GM23338 (cell line): ENCODE data around the gene THSD4. TPM values are rescaled to one million over a fixed set of nuclear protein-coding genes. Genes with fewer than 3 reads are reported as not detected.

Source experiments
- ATAC-seq: fragments of 200-7000 bp; cut with Tn5 transposase; 3 replicates; pipeline ENCODE4 v1.9.1; 2020
- DNase-seq: peaks from one replicate; pipeline ENCODE4 v3.0.0-alpha.2; 2015; ENCODE audit warnings: low spot score
- H2AFZ ChIP-seq: fragments of 200-600 bp; sonication (generic); 2 replicates; pipeline ENCODE4 v1.8.0; 2016; ENCODE audit warnings: antibody characterized with exemption, mild to moderate bottlenecking, moderate library complexity
- H3F3A ChIP-seq: fragments of 200-600 bp; sonication (generic); replicated peaks from 2 replicates; pipeline ENCODE4 v1.8.0; 2017; ENCODE audit warnings: antibody characterized with exemption, mixed run types, low read depth
- H3K27ac ChIP-seq: fragments of 200-600 bp; sonication (generic); 2 replicates; pipeline ENCODE4 v1.6.1; 2016; ENCODE audit warnings: low read depth
- H3K27me3 ChIP-seq: fragments of 200-600 bp; sonication (generic); 2 replicates; pipeline ENCODE4 v1.8.0; 2016; ENCODE audit warnings: mild to moderate bottlenecking, mixed run types, moderate library complexity; ENCODE audit not compliant: insufficient read depth
- H3K36me3 ChIP-seq: fragments of 200-600 bp; sonication (generic); 2 replicates; pipeline ENCODE4 v1.8.0; 2016; ENCODE audit warnings: mild to moderate bottlenecking; ENCODE audit not compliant: insufficient read depth
- H3K4me1 ChIP-seq: fragments of 200-600 bp; sonication (generic); 2 replicates; pipeline ENCODE4 v1.8.0; 2016; ENCODE audit warnings: mild to moderate bottlenecking, moderate library complexity; ENCODE audit not compliant: insufficient read depth
- H3K4me2 ChIP-seq: fragments of 200-600 bp; sonication (generic); 2 replicates; pipeline ENCODE4 v1.7.1; 2017; ENCODE audit warnings: mixed run types
- H3K4me3 ChIP-seq: fragments of 200-600 bp; sonication (generic); 2 replicates; pipeline ENCODE4 v1.6.1; 2016; ENCODE audit warnings: mixed run types
- H3K79me2 ChIP-seq: fragments of 200-600 bp; sonication (generic); replicated peaks from 2 replicates; pipeline ENCODE4 v1.8.0; 2017; ENCODE audit warnings: mild to moderate bottlenecking; ENCODE audit not compliant: insufficient read depth
- H3K9me2 ChIP-seq: fragments of 200-600 bp; sonication (generic); 2 replicates; pipeline ENCODE4 v1.8.0; 2017; ENCODE audit not compliant: insufficient read depth
- H4K20me1 ChIP-seq: fragments of 200-600 bp; sonication (generic); replicated peaks from 2 replicates; pipeline ENCODE4 v1.8.0; 2017; ENCODE audit warnings: mild to moderate bottlenecking; ENCODE audit not compliant: insufficient read depth
- H3K27ac Mint-ChIP-seq: 2 replicates; pipeline ENCODE4 v1.8.0; 2020; ENCODE audit warnings: inconsistent platforms, mild to moderate bottlenecking, moderate library complexity, mixed read lengths
- H3K27me3 Mint-ChIP-seq: 3 replicates; pipeline ENCODE4 v1.8.0; 2022; ENCODE audit warnings: low read depth, mild to moderate bottlenecking, moderate library complexity, mixed read lengths, inconsistent platforms; ENCODE audit not compliant: insufficient read depth, poor library complexity
- H3K36me3 Mint-ChIP-seq: 3 replicates; pipeline ENCODE4 v1.8.0; 2021; ENCODE audit warnings: low read depth, mild to moderate bottlenecking, inconsistent platforms, moderate library complexity, mixed read lengths
- H3K4me1 Mint-ChIP-seq: 3 replicates; pipeline ENCODE4 v1.8.0; 2020; ENCODE audit warnings: mild to moderate bottlenecking, inconsistent platforms, mixed read lengths
- H3K4me3 Mint-ChIP-seq: 3 replicates; pipeline ENCODE4 v1.8.0; 2021; ENCODE audit warnings: moderate library complexity, mild to moderate bottlenecking, inconsistent platforms, mixed read lengths
- H3K9me3 Mint-ChIP-seq: 3 replicates; pipeline ENCODE4 v1.8.0; 2020; ENCODE audit warnings: moderate library complexity, mild to moderate bottlenecking, inconsistent platforms, mixed read lengths
- CREB1 ChIP-seq: fragments of 250-450 bp; sonication (Bioruptor Pico); IDR thresholded peaks from 2 replicates; pipeline ENCODE4 v1.5.0; 2020; ENCODE audit warnings: low read depth, mild to moderate bottlenecking, moderate library complexity
- EZH2phosphoT487 ChIP-seq: fragments of 200-600 bp; sonication (generic); IDR thresholded peaks from one replicate; pipeline ENCODE4 v1.8.1; 2018; ENCODE audit warnings: antibody characterized with exemption; ENCODE audit not compliant: unreplicated experiment
- POLR2AphosphoS5 ChIP-seq: IDR thresholded peaks from 2 replicates; pipeline ENCODE4 v1.6.1; 2016; ENCODE audit warnings: antibody characterized with exemption, low read depth
- REST ChIP-seq: IDR thresholded peaks from one replicate; pipeline ENCODE4 v1.6.1; 2018; ENCODE audit warnings: antibody characterized with exemption; ENCODE audit not compliant: unreplicated experiment
- STAT1 ChIP-seq: IDR thresholded peaks from one replicate; pipeline ENCODE4 v1.6.1; 2016; ENCODE audit warnings: antibody characterized with exemption; ENCODE audit not compliant: unreplicated experiment
- ZNF114 ChIP-seq: fragments of 250-450 bp; sonication (Bioruptor Pico); IDR thresholded peaks from 2 replicates; pipeline ENCODE4 v1.5.0; 2020; ENCODE audit warnings: mild to moderate bottlenecking, moderate library complexity
- ZNF331 ChIP-seq: fragments of 250-450 bp; sonication (Bioruptor Pico); IDR thresholded peaks from 2 replicates; pipeline ENCODE4 v1.5.0; 2020; ENCODE audit warnings: low read depth, mild to moderate bottlenecking, moderate library complexity
- ZNF462 ChIP-seq: fragments of 250-450 bp; sonication (Bioruptor Pico); IDR thresholded peaks from 2 replicates; pipeline ENCODE4 v1.5.0; 2020; ENCODE audit warnings: mild to moderate bottlenecking, moderate library complexity
- polyA plus RNA-seq: library from polyadenylated mRNA; unstranded; fragments of >200 nt; fragmentation: Nextera tagmentation; extraction: Ambion mirVana; gene quantifications from 2 replicates; pipeline ENCODE4 v1.2.1, GENCODE V29; 2016
- total RNA-seq: library from RNA; depleted of rRNA; stranded (reverse); fragments of >200 nt; shearing (Covaris generic); gene quantifications from 2 replicates; pipeline ENCODE4 v1.2.3, GENCODE V29; 2014
- TF ChIP-seq, protein P1 (sequence below): IDR thresholded peaks from 2 replicates; pipeline ENCODE4 v1.6.1; 2016; ENCODE audit warnings: antibody characterized with exemption

THSD4 gene
- total and polyA plus RNA-seq, 2 experiments from 2014 or later: 2.0 to 7.4 TPM

GRCh38 chr15:71357321-71357732 is 242.1 kb downstream of the THSD4 start:
- peaks cover 2% of the 10 kb centered on the region for H3K27me3 Mint-ChIP-seq
- no peak overlapping the region for H3K4me3 ChIP-seq
- peak overlapping the region; percentile 11; the same call in 1 of the 2 replicates for H3K27ac Mint-ChIP-seq
- no peak overlapping the region for H2AFZ ChIP-seq
- H3F3A ChIP-seq: no peaks in the 10 kb centered on the region
- H3K36me3 Mint-ChIP-seq: no peaks in the 10 kb centered on the region; the same call in 2 of the 3 replicates
- peaks cover 4% of the 10 kb centered on the region; the same call in 1 of the 2 replicates for H3K9me2 ChIP-seq
- H3K27me3 ChIP-seq: no peaks in the 10 kb centered on the region
- H3K36me3 ChIP-seq: no peaks in the 10 kb centered on the region
- DNase-seq: no peak
- H3K4me1 ChIP-seq: no peaks in the 10 kb centered on the region
- H3K4me1 Mint-ChIP-seq: peaks cover 9% of the 10 kb centered on the region; the same call in 2 of the 3 replicates
- no peaks in the 10 kb centered on the region for H3K9me3 Mint-ChIP-seq
- TF ChIP-seq POLR2AphosphoS5 (no peak), CREB1 (no peak), STAT1 (no peak), REST (no peak), ZNF114 (CRISPR knock-in tag) (no peak), ZNF331 (CRISPR knock-in tag) (no peak), EZH2phosphoT487 (no peak), ZNF462 (CRISPR knock-in tag) (no peak)
- TF ChIP-seq, protein P1, sequence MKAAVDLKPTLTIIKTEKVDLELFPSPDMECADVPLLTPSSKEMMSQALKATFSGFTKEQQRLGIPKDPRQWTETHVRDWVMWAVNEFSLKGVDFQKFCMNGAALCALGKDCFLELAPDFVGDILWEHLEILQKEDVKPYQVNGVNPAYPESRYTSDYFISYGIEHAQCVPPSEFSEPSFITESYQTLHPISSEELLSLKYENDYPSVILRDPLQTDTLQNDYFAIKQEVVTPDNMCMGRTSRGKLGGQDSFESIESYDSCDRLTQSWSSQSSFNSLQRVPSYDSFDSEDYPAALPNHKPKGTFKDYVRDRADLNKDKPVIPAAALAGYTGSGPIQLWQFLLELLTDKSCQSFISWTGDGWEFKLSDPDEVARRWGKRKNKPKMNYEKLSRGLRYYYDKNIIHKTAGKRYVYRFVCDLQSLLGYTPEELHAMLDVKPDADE: no peak
- H3K79me2 ChIP-seq: no peaks in the 10 kb centered on the region
- ATAC-seq: no peak; the same call in 1 of the 3 replicates
- no peak overlapping the region for H3K27ac ChIP-seq
- no peaks in the 10 kb centered on the region for H4K20me1 ChIP-seq
- no peak overlapping the region for H3K4me3 Mint-ChIP-seq
- H3K4me2 ChIP-seq: no peak overlapping the region
